Brain microvascular endothelial cell (primary cell): ENCODE data around the gene SLC22A23.

Experiments
- DNase-seq: peaks from one replicate; pipeline ENCODE4 v3.0.0-alpha.2; 2020
- H3K27ac ChIP-seq: fragments of 250-450 bp; sonication (Bioruptor Pico); 2 replicates; pipeline ENCODE4 v1.5.1; 2020; ENCODE audit warnings: mild to moderate bottlenecking, moderate library complexity
- H3K27me3 ChIP-seq: fragments of 250-450 bp; sonication (Bioruptor Pico); replicated peaks from 2 replicates; pipeline ENCODE4 v1.5.1; 2020; ENCODE audit warnings: mild to moderate bottlenecking
- H3K36me3 ChIP-seq: fragments of 250-450 bp; sonication (Bioruptor Pico); replicated peaks from 2 replicates; pipeline ENCODE4 v1.5.1; 2020; ENCODE audit warnings: mild to moderate bottlenecking
- H3K4me3 ChIP-seq: 2 replicates; pipeline ENCODE4 v1.5.1; 2011; ENCODE audit warnings: low read depth, mild to moderate bottlenecking, control low read depth, low read length, moderate library complexity
- in situ Hi-C: cut with HindIII; loops from 2 replicates; pipeline ENCODE4 v1.10.0; 2017; ENCODE audit warnings: low sequenced_read_pairs, low pct_ligation_motif_present
- TF ChIP-seq, protein P1 (sequence below): IDR thresholded peaks from 2 replicates; pipeline ENCODE4 v1.5.1; 2011; ENCODE audit warnings: low read depth, mild to moderate bottlenecking, moderate library complexity, low read length, control low read depth, inconsistent platforms; ENCODE audit errors: missing control alignments

The SLC22A23 gene

DNA sequence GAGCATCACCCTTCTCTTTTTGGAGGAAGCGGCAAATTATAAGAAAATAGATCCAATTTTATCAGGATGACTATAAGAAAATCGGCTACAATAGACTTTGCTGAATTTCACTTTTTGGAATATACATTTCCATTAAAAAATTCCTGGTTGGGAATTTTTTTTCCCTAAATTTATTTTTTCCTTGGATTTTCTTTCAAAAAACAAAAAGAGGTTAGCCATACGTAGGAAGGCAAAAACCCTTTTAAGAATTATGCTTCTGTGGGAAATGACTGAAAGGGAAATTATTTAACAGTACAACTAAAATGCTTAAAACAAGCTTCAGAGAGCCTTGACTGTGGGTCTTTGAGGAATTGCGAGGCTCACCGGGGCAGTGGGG, 86.9 kb downstream of the SLC22A23 start:
- Histone ChIP-seq H3K27me3 (no peaks in the 10 kb centered on the region), H3K36me3 (no peaks in the 10 kb centered on the region), H3K27ac (no peak overlapping the region), H3K4me3 (no peak overlapping the region)
- TF ChIP-seq, protein P1, sequence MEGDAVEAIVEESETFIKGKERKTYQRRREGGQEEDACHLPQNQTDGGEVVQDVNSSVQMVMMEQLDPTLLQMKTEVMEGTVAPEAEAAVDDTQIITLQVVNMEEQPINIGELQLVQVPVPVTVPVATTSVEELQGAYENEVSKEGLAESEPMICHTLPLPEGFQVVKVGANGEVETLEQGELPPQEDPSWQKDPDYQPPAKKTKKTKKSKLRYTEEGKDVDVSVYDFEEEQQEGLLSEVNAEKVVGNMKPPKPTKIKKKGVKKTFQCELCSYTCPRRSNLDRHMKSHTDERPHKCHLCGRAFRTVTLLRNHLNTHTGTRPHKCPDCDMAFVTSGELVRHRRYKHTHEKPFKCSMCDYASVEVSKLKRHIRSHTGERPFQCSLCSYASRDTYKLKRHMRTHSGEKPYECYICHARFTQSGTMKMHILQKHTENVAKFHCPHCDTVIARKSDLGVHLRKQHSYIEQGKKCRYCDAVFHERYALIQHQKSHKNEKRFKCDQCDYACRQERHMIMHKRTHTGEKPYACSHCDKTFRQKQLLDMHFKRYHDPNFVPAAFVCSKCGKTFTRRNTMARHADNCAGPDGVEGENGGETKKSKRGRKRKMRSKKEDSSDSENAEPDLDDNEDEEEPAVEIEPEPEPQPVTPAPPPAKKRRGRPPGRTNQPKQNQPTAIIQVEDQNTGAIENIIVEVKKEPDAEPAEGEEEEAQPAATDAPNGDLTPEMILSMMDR: no peak
- DNase-seq: no peak
- in situ Hi-C loops: no loop called here

DNA sequence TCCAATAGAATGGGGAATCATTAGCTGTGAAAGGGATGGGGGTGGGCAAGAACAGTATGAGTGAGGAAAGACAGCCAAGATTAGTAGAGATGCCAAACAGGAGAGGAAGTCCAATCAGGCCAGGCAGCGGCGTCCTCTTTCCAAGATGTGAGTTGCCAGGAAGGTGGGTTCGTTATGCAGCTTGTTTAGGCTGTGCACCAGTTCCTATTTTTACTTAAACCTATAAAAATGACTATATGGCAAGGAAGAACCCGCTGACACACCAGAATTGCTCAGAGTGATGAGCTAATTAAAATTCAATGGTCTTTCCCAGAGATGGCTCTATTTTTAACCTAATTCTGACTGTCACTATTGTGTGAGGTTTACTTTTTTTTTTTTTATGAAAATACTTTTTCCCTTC, 88.2 kb downstream of the SLC22A23 start:
- in situ Hi-C loops: no loop called here
- TF ChIP-seq, protein P1: no peak

DNA sequence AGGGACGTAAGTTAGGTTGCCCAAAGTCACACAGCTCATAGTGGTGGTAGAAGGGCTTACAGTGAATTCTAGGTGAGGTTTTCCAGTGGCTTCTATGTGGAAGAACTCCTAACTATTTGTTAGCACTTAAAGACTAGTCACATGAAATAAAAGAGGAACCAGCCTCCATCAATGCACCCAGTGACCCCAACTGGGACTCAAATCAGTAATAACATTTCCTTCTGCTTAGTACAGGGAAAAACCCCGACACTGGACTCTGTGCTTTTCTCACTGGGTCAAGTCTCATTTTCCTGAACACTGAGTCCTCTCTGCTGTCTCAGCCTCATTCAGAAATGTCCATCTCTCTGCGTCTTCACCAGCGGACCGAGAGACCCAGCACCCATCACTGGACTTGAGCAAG, 89.2 kb downstream of the SLC22A23 start:
- TF ChIP-seq, protein P1: no peak
- Histone ChIP-seq H3K4me3 (no peak overlapping the region), H3K27me3 (no peaks in the 10 kb centered on the region), H3K27ac (no peak overlapping the region), H3K36me3 (no peaks in the 10 kb centered on the region)
- in situ Hi-C loops: no loop called here
- no peak for DNase-seq

More for the DNA sequence above, 88.2 kb downstream of the SLC22A23 start:
- Histone ChIP-seq H3K27ac (no peak overlapping the region), H3K4me3 (no peak overlapping the region), H3K27me3 (no peaks in the 10 kb centered on the region), H3K36me3 (no peaks in the 10 kb centered on the region)
- DNase-seq: no peak

DNA sequence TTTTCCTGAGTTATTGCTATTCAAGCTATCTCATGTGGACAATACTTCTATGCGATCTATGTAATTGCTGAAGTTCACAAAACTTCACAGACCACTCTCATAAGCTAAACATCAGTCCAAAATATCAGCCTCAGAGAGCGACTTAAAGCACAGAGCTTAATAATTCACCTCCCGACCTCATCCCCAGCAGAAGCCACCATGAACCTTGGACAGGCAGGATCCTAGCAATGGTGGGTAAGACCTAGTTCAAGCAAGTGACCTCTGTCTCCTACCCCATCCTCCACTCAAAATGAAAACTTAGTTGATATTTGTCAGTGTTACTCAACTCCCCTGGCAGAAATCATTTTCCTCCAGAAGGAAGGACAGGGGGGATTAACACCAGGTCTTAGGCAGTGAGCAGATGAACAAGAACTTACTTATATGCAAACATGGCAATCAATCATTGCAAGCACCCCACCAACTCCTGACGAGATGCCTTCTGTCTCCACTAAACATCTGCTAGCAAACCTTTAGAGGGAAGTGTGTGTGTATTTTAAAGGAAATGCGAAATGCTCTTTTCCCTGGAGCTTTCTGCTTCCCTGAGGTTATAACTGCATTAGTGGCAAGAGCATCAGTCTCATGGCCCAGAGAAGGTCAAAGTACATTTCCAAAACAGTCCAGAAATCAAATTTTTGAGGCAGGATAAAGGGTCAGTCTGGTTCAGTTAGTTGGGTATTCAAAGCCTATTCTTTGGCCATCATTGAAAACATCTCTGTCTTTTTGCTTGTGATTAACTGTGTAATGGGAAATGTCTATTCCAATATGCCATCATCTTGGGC, 90.0 kb downstream of the SLC22A23 start:
- DNase-seq: no peak
- TF ChIP-seq, protein P1: no peak
- H3K4me3 ChIP-seq: no peak overlapping the region
- H3K27me3 ChIP-seq: no peaks in the 10 kb centered on the region
- in situ Hi-C loops: no loop called here
- H3K27ac ChIP-seq: no peak overlapping the region
- H3K36me3 ChIP-seq: no peaks in the 10 kb centered on the region

DNA sequence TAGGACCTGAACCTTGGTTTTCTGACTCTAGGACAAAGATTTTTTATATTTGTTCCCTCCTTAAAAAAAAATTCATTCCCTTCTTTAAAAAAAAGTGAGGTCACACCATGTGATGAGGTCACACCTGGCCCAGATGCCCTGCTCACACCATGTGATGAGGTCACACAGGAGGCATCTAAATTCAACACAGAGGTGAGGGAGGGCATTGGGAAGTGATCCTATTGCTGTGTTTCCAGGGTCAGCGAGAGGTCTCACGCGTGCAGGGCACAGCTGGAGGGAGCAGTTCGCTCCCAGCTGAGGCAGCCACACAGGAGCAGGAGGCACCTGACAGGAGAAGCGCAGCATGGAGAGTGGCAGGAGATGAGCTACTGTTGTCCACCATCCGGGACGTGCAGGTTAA, 92.5 kb downstream of the SLC22A23 start:
- no peak for DNase-seq
- TF ChIP-seq, protein P1: no peak
- no peak overlapping the region for H3K27ac ChIP-seq
- in situ Hi-C loops: no loop called here
- H3K27me3 ChIP-seq: no peaks in the 10 kb centered on the region
- H3K36me3 ChIP-seq: no peaks in the 10 kb centered on the region
- no peak overlapping the region for H3K4me3 ChIP-seq
